Suppressor macrophage treated with lipopolysaccharide for 1 hour (primary cell): ENCODE data around the gene UBR4.
A peak's percentile ranks its signal among the peaks of the same experiment; 100 is the strongest.
"Not testable (repeated sequence)": the region's sequence is repeated elsewhere in the genome, so short reads cannot be mapped to it uniquely, and the experiment has no call there.

Experiments used
- DNase-seq, 3 donors: peaks; one replicate each; pipeline ENCODE4 v3.0.0-alpha.2; 2020 to 2022

UBR4 gene

GRCh38 chr1:19219451-19219850 lies 9.4 kb upstream of the UBR4 start:
- DNase-seq = no peak

- not testable (repeated sequence) for DNase-seq
Measured at GRCh38 chr1:19216585-19216984, 6.5 kb upstream of the UBR4 start.

GRCh38 chr1:19213580-19213979 lies 3.5 kb upstream of the UBR4 start:
- no peak for DNase-seq

GRCh38 chr1:19212167-19212566 lies 2.1 kb upstream of the UBR4 start:
- no peak for DNase-seq

- peak; percentile 18 to 30 (median 26) for DNase-seq
Measured at GRCh38 chr1:19210772-19211549, 895 bp upstream of the UBR4 start.

- DNase-seq = peak; percentile 88 to 91 (median 90)
Measured at GRCh38 chr1:19209439-19209989, 552 bp downstream of the UBR4 start.

GRCh38 chr1:19208710-19209438 lies 1.2 kb downstream of the UBR4 start:
- peak in 1 of 3 donors; percentile 23 for DNase-seq

GRCh38 chr1:19206947-19207346 lies 3.1 kb downstream of the UBR4 start:
- DNase-seq = no peak

- no peak for DNase-seq
Measured at GRCh38 chr1:19205845-19206244, 4.2 kb downstream of the UBR4 start.

- DNase-seq = no peak
Measured at GRCh38 chr1:19205403-19205802, 4.7 kb downstream of the UBR4 start.

GRCh38 chr1:19204446-19205266 lies 5.4 kb downstream of the UBR4 start:
- peak; percentile 31 to 64 (median 62) for DNase-seq

GRCh38 chr1:19203440-19203839 lies 6.6 kb downstream of the UBR4 start:
- no peak for DNase-seq

GRCh38 chr1:19202396-19202795 lies 7.7 kb downstream of the UBR4 start:
- no peak for DNase-seq

GRCh38 chr1:19199969-19200604 lies 10.0 kb downstream of the UBR4 start:
- DNase-seq = no peak

- no peak for DNase-seq
Measured at GRCh38 chr1:19199329-19199968, 10.6 kb downstream of the UBR4 start.

GRCh38 chr1:19198820-19199219 lies 11.2 kb downstream of the UBR4 start:
- DNase-seq = no peak

- no peak for DNase-seq
Measured at GRCh38 chr1:19197845-19198244, 12.2 kb downstream of the UBR4 start.

GRCh38 chr1:19196331-19196730 lies 13.7 kb downstream of the UBR4 start:
- DNase-seq = no peak

- no peak for DNase-seq
Measured at GRCh38 chr1:19193004-19193403, 17.1 kb downstream of the UBR4 start.

GRCh38 chr1:19191811-19192210 lies 18.3 kb downstream of the UBR4 start:
- no peak for DNase-seq

- no peak for DNase-seq
Measured at GRCh38 chr1:19190468-19190867, 19.6 kb downstream of the UBR4 start.

- no peak for DNase-seq
Measured at GRCh38 chr1:19189270-19189669, 20.8 kb downstream of the UBR4 start.
